HG03280 (cell line): Measurements from ENCODE around the gene DNAJB2.
"Not testable (repeated sequence)": the region's sequence is repeated elsewhere in the genome, so short reads cannot be mapped to it uniquely, and the experiment has no call there.

Experiments used
- ATAC-seq: cut with Tn5 transposase; IDR thresholded peaks from one replicate; pipeline ENCODE4 v1.9.1; 2021; ENCODE audit warnings: mild to moderate bottlenecking, moderate library complexity; ENCODE audit not compliant: unreplicated experiment

DNAJB2 gene

GRCh38 chr2:219297766-219298456 is 18.7 kb downstream of the DNAJB2 start:
- no peak for ATAC-seq

GRCh38 chr2:219298759-219299371 is 19.7 kb downstream of the DNAJB2 start:
- peak; percentile 52 for ATAC-seq

GRCh38 chr2:219299372-219299760 is 20.2 kb downstream of the DNAJB2 start:
- no peak for ATAC-seq

GRCh38 chr2:219300022-219300421 is 20.9 kb downstream of the DNAJB2 start:
- ATAC-seq: no peak

GRCh38 chr2:219302412-219302968 is 23.3 kb downstream of the DNAJB2 start:
- no peak for ATAC-seq

- ATAC-seq: no peak
Observed at GRCh38 chr2:219304223-219304622, 25.1 kb downstream of the DNAJB2 start.

GRCh38 chr2:219306047-219306446 is 26.9 kb downstream of the DNAJB2 start:
- no peak for ATAC-seq

GRCh38 chr2:219308142-219309101 is 29.3 kb downstream of the DNAJB2 start:
- no peak for ATAC-seq

GRCh38 chr2:219309278-219309677 is 30.1 kb downstream of the DNAJB2 start, which contains the start of gene PTPRN:
Gene PTPRN (minus strand): TSS chr2:219309401. CDS start chr2:219309332, 69 bp downstream.
- no peak for ATAC-seq

- not testable (repeated sequence) for ATAC-seq
Observed at GRCh38 chr2:219312683-219313263, 33.6 kb downstream of the DNAJB2 start.

- ATAC-seq: no peak
Observed at GRCh38 chr2:219314804-219315468, 35.8 kb downstream of the DNAJB2 start.

GRCh38 chr2:219323434-219323833 is 44.3 kb downstream of the DNAJB2 start:
- ATAC-seq: no peak

GRCh38 chr2:219325136-219325535 is 46.0 kb downstream of the DNAJB2 start:
- no peak for ATAC-seq

GRCh38 chr2:219325657-219326315 is 46.6 kb downstream of the DNAJB2 start:
- no peak for ATAC-seq

- ATAC-seq: no peak
Observed at GRCh38 chr2:219327719-219328118, 48.6 kb downstream of the DNAJB2 start.

- ATAC-seq: no peak
Observed at GRCh38 chr2:219331560-219332213, 52.5 kb downstream of the DNAJB2 start.

GRCh38 chr2:219332542-219332941 is 53.4 kb downstream of the DNAJB2 start, which contains the start of gene RESP18:
Gene RESP18 (minus strand): TSS chr2:219332744.
- no peak for ATAC-seq

- no peak for ATAC-seq
Observed at GRCh38 chr2:219334076-219334475, 54.9 kb downstream of the DNAJB2 start.

GRCh38 chr2:219335373-219335786 is 56.2 kb downstream of the DNAJB2 start:
- no peak for ATAC-seq
